Stimulated activated CD4-positive, alpha-beta T cell treated with anti-CD3 and anti-CD28 coated beads, Interleukin-15, amount 100 ng/mL, for 1 hour (primary cell): Measurements from ENCODE around the gene KIF2C.
"Not testable (repeated sequence)": the region's sequence is repeated elsewhere in the genome, so short reads cannot be mapped to it uniquely, and the experiment has no call there.

ENCODE experiments used
- DNase-seq, 2 donors: peaks; one replicate each; pipeline ENCODE4 v3.0.0-alpha.2; 2020; ENCODE audit warnings: low read depth in 1 of 2, low spot score in 1 of 2

KIF2C gene

GRCh38 chr1:44810101-44810761 is 70.6 kb downstream of the KIF2C start:
- no peak for DNase-seq

GRCh38 chr1:44810762-44811105 is 71.1 kb downstream of the KIF2C start:
- not testable (repeated sequence) for DNase-seq

GRCh38 chr1:44811234-44811633 is 71.6 kb downstream of the KIF2C start:
- DNase-seq: no peak

GRCh38 chr1:44812822-44813543 is 73.3 kb downstream of the KIF2C start:
- no peak for DNase-seq

- DNase-seq: not testable (repeated sequence)
These were observed 76.3 kb downstream of the KIF2C start for GRCh38 chr1:44815926-44816325.

GRCh38 chr1:44817307-44817706 is 77.7 kb downstream of the KIF2C start:
- DNase-seq: no peak
